ENCODE results near the gene PRKACA. TPM values are rescaled to one million over a fixed set of nuclear protein-coding genes. Genes with fewer than 3 reads are reported as not detected.

PRKACA gene
- total RNA-seq, 1 donor from 2014 or later, result 22.2 TPM

DNA sequence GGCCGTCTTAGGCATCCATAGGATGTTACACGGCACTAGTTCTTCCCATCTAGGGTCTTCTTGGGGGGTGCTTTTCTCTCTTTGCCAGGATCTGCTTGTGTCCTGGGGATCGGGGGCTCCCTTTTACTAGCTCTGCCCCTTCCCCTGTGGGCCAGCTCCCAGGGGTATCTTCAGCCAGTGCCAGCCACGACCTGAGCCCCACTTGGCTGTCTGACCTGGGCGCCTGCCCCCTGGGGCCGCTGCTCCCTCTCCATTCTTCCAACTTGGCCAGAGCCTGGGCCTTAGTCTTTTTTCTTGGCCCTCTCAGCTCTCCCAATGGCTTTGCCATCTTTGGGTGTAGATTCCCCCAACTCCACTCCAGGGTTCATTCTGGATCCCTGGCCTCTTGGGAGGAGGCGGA lies 3.1 kb downstream of the PRKACA start:
- no peaks in the 10 kb centered on the region for H3K9me3 ChIP-seq (ENCODE audit: low read depth)
- Mint-ChIP-seq H3K27ac (no peak overlapping the region), H3K4me1 (peaks cover 43% of the 10 kb centered on the region), H3K36me3 (no peaks in the 10 kb centered on the region), H3K27me3 (ENCODE audit: insufficient read depth, low read depth) (peaks cover 11% of the 10 kb centered on the region), H3K9me3 (no peaks in the 10 kb centered on the region), H3K4me3 (no peak overlapping the region)
- H3K79me2 ChIP-seq (ENCODE audit: low read depth), result peaks cover 20% of the 10 kb centered on the region
- no peak for DNase-seq (ENCODE audit: low spot score)
- no peak overlapping the region for H3K4me2 ChIP-seq
- peaks cover 61% of the 10 kb centered on the region for H4K20me1 ChIP-seq (ENCODE audit: low read depth)
- peaks cover 39% of the 10 kb centered on the region for H3K4me1 ChIP-seq
- H3K4me3 ChIP-seq, result no peak overlapping the region
- no peak overlapping the region for H3K27ac ChIP-seq
- no peak overlapping the region for H2AFZ ChIP-seq (replicated peaks)
- TF ChIP-seq EZH2 (IDR thresholded peaks at IDR 0.05) (no peak), EZH2phosphoT487 (IDR thresholded peaks at IDR 0.05) (no peak)
- TF ChIP-seq, protein P1, sequence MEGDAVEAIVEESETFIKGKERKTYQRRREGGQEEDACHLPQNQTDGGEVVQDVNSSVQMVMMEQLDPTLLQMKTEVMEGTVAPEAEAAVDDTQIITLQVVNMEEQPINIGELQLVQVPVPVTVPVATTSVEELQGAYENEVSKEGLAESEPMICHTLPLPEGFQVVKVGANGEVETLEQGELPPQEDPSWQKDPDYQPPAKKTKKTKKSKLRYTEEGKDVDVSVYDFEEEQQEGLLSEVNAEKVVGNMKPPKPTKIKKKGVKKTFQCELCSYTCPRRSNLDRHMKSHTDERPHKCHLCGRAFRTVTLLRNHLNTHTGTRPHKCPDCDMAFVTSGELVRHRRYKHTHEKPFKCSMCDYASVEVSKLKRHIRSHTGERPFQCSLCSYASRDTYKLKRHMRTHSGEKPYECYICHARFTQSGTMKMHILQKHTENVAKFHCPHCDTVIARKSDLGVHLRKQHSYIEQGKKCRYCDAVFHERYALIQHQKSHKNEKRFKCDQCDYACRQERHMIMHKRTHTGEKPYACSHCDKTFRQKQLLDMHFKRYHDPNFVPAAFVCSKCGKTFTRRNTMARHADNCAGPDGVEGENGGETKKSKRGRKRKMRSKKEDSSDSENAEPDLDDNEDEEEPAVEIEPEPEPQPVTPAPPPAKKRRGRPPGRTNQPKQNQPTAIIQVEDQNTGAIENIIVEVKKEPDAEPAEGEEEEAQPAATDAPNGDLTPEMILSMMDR (IDR thresholded peaks at IDR 0.05), result no peak
- no peaks in the 10 kb centered on the region for H3K36me3 ChIP-seq
- no peaks in the 10 kb centered on the region for H3K27me3 ChIP-seq
- peaks cover 22% of the 10 kb centered on the region for H3F3A ChIP-seq (ENCODE audit: low read depth)
- H3K9ac ChIP-seq, result no peak overlapping the region

DNA sequence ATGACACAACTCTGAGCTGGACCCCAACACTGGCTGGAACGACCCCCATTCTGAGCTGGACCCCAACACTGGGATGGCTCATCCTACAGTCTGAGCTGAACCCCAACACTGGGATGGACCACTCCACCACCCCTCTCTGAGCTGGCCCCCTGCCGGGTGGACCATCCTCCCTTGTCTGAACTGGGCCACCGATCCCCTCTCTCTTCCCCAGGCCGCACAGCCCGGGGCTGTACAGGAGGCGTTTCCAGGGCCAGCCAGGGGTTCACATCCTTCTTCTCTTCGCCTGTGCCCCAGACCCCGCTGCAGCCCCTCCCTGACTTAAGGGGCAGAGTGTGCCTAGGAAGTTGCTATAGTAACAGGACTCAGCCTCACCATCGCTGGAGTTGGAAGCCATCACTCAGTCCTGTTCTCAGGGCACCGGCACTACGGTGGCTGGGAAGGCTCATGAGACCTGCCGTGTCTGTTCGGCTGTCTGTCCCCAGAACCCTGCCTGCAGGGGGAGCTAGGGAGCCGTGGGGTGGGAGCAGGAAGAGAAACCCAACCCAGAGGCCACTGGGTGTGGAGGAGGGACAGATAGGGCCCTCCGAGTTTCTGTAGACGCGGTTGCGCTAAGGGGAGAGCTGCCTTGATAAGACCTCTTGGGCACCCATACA lies 3.7 kb downstream of the PRKACA start:
- Histone ChIP-seq H3K4me1 (peaks cover 33% of the 10 kb centered on the region), H3K27me3 (no peaks in the 10 kb centered on the region), H3K4me3 (no peak overlapping the region), H3F3A (ENCODE audit: low read depth) (peaks cover 16% of the 10 kb centered on the region), H3K36me3 (no peaks in the 10 kb centered on the region), H3K79me2 (ENCODE audit: low read depth) (peaks cover 20% of the 10 kb centered on the region), H3K9ac (no peak overlapping the region), H3K27ac (no peak overlapping the region), H2AFZ (replicated peaks) (no peak overlapping the region), H3K9me3 (ENCODE audit: low read depth) (no peaks in the 10 kb centered on the region), H3K4me2 (no peak overlapping the region), H4K20me1 (ENCODE audit: low read depth) (peaks cover 61% of the 10 kb centered on the region)
- peaks cover 37% of the 10 kb centered on the region for H3K4me1 Mint-ChIP-seq
- no peaks in the 10 kb centered on the region for H3K36me3 Mint-ChIP-seq
- H3K27me3 Mint-ChIP-seq (ENCODE audit: insufficient read depth, low read depth), result peaks cover 7% of the 10 kb centered on the region
- DNase-seq (ENCODE audit: low spot score), result no peak
- TF ChIP-seq EZH2phosphoT487 (IDR thresholded peaks at IDR 0.05), result no peak
- TF ChIP-seq, protein P1 (IDR thresholded peaks at IDR 0.05), result peak; percentile 24
- no peak overlapping the region for H3K4me3 Mint-ChIP-seq
- H3K27ac Mint-ChIP-seq, result no peak overlapping the region
- no peaks in the 10 kb centered on the region for H3K9me3 Mint-ChIP-seq

DNA sequence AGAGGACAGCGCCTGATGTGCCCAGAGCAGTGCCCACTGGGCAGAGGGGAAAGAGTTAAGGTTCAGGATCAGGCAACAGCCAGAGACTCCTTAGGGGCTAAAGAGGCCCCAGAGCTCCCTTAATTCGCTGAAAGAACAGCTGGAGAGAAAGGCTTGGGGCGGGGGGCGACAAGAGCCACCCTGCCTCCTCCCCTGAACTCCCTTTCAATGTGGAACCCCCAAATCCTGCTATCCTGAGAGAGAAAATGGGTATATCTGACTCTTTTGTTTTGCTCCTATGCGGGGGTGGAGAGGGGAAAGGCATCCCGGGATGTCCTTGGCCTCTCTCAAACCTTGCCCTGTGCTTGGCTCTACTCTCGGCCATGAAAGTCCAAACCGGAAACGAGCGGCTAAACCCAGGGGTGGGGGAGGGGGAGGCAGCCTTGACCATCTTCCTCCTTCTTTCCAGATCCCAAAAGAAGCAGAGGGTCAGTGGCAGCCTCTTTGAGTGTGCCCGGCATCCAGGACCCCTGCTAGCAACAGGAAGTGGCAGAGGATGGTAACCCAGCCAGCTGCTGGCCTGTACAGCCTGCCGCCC lies 4.7 kb downstream of the PRKACA start:
- Mint-ChIP-seq H3K4me1 (peaks cover 32% of the 10 kb centered on the region), H3K4me3 (peak overlapping the region; percentile 64), H3K27me3 (ENCODE audit: insufficient read depth, low read depth) (peaks cover 7% of the 10 kb centered on the region), H3K27ac (peak overlapping the region; percentile 79), H3K36me3 (no peaks in the 10 kb centered on the region), H3K9me3 (no peaks in the 10 kb centered on the region)
- no peak for DNase-seq (ENCODE audit: low spot score)
- H3K4me2 ChIP-seq, result peak overlapping the region; percentile 35
- peaks cover 9% of the 10 kb centered on the region for H3F3A ChIP-seq (ENCODE audit: low read depth)
- H4K20me1 ChIP-seq (ENCODE audit: low read depth), result peaks cover 62% of the 10 kb centered on the region
- H3K9ac ChIP-seq, result no peak overlapping the region
- TF ChIP-seq EZH2phosphoT487 (IDR thresholded peaks at IDR 0.05), result no peak
- no peak for TF ChIP-seq EZH2 (IDR thresholded peaks at IDR 0.05)
- TF ChIP-seq, protein P1 (IDR thresholded peaks at IDR 0.05), result no peak
- H3K4me1 ChIP-seq, result peaks cover 26% of the 10 kb centered on the region
- H3K27me3 ChIP-seq, result no peaks in the 10 kb centered on the region
- no peak overlapping the region for H3K27ac ChIP-seq
- peaks cover 20% of the 10 kb centered on the region for H3K79me2 ChIP-seq (ENCODE audit: low read depth)
- no peaks in the 10 kb centered on the region for H3K9me3 ChIP-seq (ENCODE audit: low read depth)
- no peak overlapping the region for H2AFZ ChIP-seq (replicated peaks)
- H3K36me3 ChIP-seq, result no peaks in the 10 kb centered on the region
- H3K4me3 ChIP-seq, result no peak overlapping the region
